Measurements from ENCODE around the gene TMEM229B.

The TMEM229B gene

GRCh38 chr14:67503331-67503730, 14.8 kb upstream of the TMEM229B start:
- Histone ChIP-seq H3K4me2 (ENCODE audit: low read length) (no peak overlapping the region), H3K36me3 (replicated peaks; ENCODE audit: low read depth, low read length) (no peaks in the 10 kb centered on the region), H4K20me1 (ENCODE audit: insufficient read depth, low read length) (no peaks in the 10 kb centered on the region), H3K79me2 (ENCODE audit: low read length) (no peaks in the 10 kb centered on the region), H3K9ac (ENCODE audit: low read length) (no peak overlapping the region), H3K27ac (ENCODE audit: low read length) (no peak overlapping the region), H3K9me3 (ENCODE audit: insufficient read depth, low read length) (no peaks in the 10 kb centered on the region), H3K27me3 (ENCODE audit: low read depth, low read length) (peaks cover 51% of the 10 kb centered on the region), H3K4me1 (ENCODE audit: low read length) (no peaks in the 10 kb centered on the region), H3K4me3 (ENCODE audit: low read length) (no peak overlapping the region), H2AFZ (ENCODE audit: low read depth, low read length) (no peak overlapping the region)
- TF ChIP-seq EZH2phosphoT487 (IDR thresholded peaks at IDR 0.05; ENCODE audit: low read depth), result no peak
- TF ChIP-seq, protein P1, sequence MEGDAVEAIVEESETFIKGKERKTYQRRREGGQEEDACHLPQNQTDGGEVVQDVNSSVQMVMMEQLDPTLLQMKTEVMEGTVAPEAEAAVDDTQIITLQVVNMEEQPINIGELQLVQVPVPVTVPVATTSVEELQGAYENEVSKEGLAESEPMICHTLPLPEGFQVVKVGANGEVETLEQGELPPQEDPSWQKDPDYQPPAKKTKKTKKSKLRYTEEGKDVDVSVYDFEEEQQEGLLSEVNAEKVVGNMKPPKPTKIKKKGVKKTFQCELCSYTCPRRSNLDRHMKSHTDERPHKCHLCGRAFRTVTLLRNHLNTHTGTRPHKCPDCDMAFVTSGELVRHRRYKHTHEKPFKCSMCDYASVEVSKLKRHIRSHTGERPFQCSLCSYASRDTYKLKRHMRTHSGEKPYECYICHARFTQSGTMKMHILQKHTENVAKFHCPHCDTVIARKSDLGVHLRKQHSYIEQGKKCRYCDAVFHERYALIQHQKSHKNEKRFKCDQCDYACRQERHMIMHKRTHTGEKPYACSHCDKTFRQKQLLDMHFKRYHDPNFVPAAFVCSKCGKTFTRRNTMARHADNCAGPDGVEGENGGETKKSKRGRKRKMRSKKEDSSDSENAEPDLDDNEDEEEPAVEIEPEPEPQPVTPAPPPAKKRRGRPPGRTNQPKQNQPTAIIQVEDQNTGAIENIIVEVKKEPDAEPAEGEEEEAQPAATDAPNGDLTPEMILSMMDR (IDR thresholded peaks at IDR 0.05; ENCODE audit: low read depth, low read length), result no peak

DNA sequence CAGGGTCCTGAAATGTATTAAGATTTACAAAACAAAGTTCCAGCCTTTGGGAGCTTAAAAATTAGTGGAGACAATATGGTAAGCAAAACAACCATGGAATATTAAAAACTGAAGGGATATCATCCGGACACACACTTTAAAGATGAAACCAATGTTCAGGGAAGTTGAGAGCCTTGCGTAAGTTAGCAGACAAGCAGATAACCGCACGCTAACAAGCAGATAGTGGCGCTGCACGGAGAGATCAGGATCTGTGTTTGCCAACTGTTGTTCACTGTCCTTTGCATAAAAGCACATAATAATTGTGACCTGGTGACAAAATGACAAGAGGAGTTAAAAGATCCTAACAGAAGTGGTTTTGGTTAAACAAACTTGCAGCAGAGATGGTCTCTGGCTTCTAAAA, 14.3 kb upstream of the TMEM229B start:
- H4K20me1 ChIP-seq (ENCODE audit: insufficient read depth, low read length), result no peaks in the 10 kb centered on the region
- H3K36me3 ChIP-seq (replicated peaks; ENCODE audit: low read depth, low read length), result no peaks in the 10 kb centered on the region
- no peak overlapping the region for H3K27ac ChIP-seq (ENCODE audit: low read length)
- no peak overlapping the region for H3K9ac ChIP-seq (ENCODE audit: low read length)
- no peak overlapping the region for H2AFZ ChIP-seq (ENCODE audit: low read depth, low read length)
- no peak overlapping the region for H3K4me2 ChIP-seq (ENCODE audit: low read length)
- TF ChIP-seq, protein P1 (IDR thresholded peaks at IDR 0.05; ENCODE audit: low read depth, low read length), result no peak
- no peak for TF ChIP-seq EZH2phosphoT487 (IDR thresholded peaks at IDR 0.05; ENCODE audit: low read depth)
- H3K79me2 ChIP-seq (ENCODE audit: low read length), result no peaks in the 10 kb centered on the region
- peaks cover 52% of the 10 kb centered on the region for H3K27me3 ChIP-seq (ENCODE audit: low read depth, low read length)
- H3K4me1 ChIP-seq (ENCODE audit: low read length), result no peaks in the 10 kb centered on the region
- no peak overlapping the region for H3K4me3 ChIP-seq (ENCODE audit: low read length)
- H3K9me3 ChIP-seq (ENCODE audit: insufficient read depth, low read length), result no peaks in the 10 kb centered on the region

DNA sequence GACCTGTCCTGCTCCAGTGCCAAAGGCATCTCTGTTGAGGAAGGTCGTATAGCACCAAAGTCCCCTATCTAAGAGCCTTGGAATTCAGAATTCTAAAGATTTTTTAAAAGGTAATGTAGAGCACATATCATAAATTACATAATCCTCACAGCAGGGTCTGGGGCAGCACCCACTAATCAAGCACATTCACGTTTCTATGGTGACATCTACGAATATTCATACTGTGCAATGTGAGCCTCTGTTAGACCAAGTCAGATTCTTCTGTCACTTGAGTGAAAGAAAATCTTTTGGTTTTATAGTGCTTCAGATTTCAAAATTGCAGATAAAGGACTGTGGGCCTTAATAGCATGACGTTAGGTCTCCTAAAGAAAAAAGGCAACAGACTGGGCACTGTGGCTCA, 13.1 kb upstream of the TMEM229B start:
- Histone ChIP-seq H3K4me3 (ENCODE audit: low read length) (no peak overlapping the region), H4K20me1 (ENCODE audit: insufficient read depth, low read length) (no peaks in the 10 kb centered on the region), H3K36me3 (replicated peaks; ENCODE audit: low read depth, low read length) (no peaks in the 10 kb centered on the region), H3K27me3 (ENCODE audit: low read depth, low read length) (peaks cover 50% of the 10 kb centered on the region), H3K27ac (ENCODE audit: low read length) (no peak overlapping the region), H3K4me2 (ENCODE audit: low read length) (no peak overlapping the region), H3K4me1 (ENCODE audit: low read length) (no peaks in the 10 kb centered on the region), H3K9me3 (ENCODE audit: insufficient read depth, low read length) (no peaks in the 10 kb centered on the region), H3K79me2 (ENCODE audit: low read length) (no peaks in the 10 kb centered on the region), H3K9ac (ENCODE audit: low read length) (no peak overlapping the region), H2AFZ (ENCODE audit: low read depth, low read length) (no peak overlapping the region)
- no peak for TF ChIP-seq EZH2phosphoT487 (IDR thresholded peaks at IDR 0.05; ENCODE audit: low read depth)
- TF ChIP-seq, protein P1 (IDR thresholded peaks at IDR 0.05; ENCODE audit: low read depth, low read length), result no peak

DNA sequence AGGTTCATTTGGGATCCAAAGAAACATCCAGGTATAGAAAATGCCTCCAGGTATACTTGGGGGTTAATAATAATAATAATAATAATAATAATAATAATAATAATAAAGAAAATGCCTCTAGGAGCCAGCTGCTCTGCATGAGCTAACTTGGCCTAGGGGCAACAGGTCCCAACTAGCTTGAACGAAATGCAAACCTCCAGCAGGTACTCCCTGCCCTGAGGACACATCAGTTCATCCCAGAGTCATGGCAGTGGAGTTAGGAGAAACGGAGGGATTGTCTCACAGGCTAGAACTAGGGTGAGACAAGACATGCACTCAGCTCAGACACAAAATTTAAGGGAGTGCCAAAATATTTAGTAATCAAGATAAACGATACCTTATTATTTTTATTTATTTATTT, 12.5 kb upstream of the TMEM229B start:
- no peak overlapping the region for H3K4me2 ChIP-seq (ENCODE audit: low read length)
- H4K20me1 ChIP-seq (ENCODE audit: insufficient read depth, low read length), result no peaks in the 10 kb centered on the region
- TF ChIP-seq, protein P1 (IDR thresholded peaks at IDR 0.05; ENCODE audit: low read depth, low read length), result no peak
- TF ChIP-seq EZH2phosphoT487 (IDR thresholded peaks at IDR 0.05; ENCODE audit: low read depth), result no peak

More for the DNA sequence above, 12.5 kb upstream of the TMEM229B start:
- Histone ChIP-seq H2AFZ (ENCODE audit: low read depth, low read length) (no peak overlapping the region), H3K27me3 (ENCODE audit: low read depth, low read length) (peaks cover 44% of the 10 kb centered on the region), H3K4me3 (ENCODE audit: low read length) (no peak overlapping the region), H3K79me2 (ENCODE audit: low read length) (no peaks in the 10 kb centered on the region), H3K27ac (ENCODE audit: low read length) (no peak overlapping the region), H3K36me3 (replicated peaks; ENCODE audit: low read depth, low read length) (no peaks in the 10 kb centered on the region), H3K4me1 (ENCODE audit: low read length) (no peaks in the 10 kb centered on the region), H3K9ac (ENCODE audit: low read length) (no peak overlapping the region), H3K9me3 (ENCODE audit: insufficient read depth, low read length) (no peaks in the 10 kb centered on the region)

Measured in OCI-LY3 (cell line).